Right renal cortex interstitium (tissue), 3 donors: ENCODE measurements around the gene OPRM1. TPM values are rescaled to one million over a fixed set of nuclear protein-coding genes. Genes with fewer than 3 reads are reported as not detected.
"Not testable (repeated sequence)": the region's sequence is repeated elsewhere in the genome, so short reads cannot be mapped to it uniquely, and the experiment has no call there.

Experiments used
- DNase-seq, 3 donors: peaks; one replicate each; pipeline ENCODE4 v3.0.0-alpha.2; 2013; ENCODE audit warnings: low read depth in 3 of 3, low spot score in 2 of 3
- polyA plus RNA-seq, 3 donors: library from polyadenylated mRNA; unstranded; fragments of 120-200 nt; gene quantifications; one replicate each; pipeline ENCODE4 v1.2.1, GENCODE V29; 2013; ENCODE audit not compliant: insufficient read length in 3 of 3

OPRM1 gene
- polyA plus RNA-seq, 3 donors: not detected

DNA sequence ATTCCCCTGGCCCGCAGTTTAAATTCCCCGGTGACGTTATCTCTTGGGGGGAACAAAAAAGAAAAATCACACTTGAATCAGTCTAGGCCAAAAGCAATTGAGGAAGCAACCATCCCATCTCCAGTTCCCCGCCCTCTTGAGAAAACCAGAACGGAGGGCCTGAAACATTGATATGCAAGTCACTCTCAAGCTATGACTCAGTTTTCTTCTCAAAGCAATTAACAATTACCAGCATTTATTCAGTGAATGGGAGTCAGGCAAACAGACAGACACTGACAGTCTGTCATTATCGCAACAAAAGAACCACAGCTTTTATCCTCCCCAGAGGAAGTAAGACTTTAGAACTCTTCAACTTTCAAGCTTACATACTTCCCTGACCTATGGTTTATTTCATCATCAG is 100.9 kb downstream of the OPRM1 start:
- no peak for DNase-seq

DNA sequence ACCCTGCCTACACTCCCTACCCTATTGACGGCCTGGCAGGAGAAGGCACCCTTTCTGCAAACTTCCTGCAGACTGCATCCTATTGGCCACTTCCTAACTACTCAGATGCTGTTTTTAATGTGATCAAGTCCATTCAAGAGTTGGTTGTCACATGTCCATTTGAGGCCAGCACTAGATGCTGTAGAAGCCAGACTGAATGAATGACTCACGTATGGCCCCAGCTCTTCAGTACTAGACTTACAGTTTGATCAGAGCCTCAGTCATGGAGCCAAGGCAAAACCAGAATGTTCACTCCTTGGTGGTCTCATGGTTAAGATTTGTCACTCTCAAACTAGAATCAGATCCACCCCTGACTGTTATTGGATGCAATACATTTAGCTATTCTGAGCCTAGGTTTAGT is 101.7 kb downstream of the OPRM1 start:
- no peak for DNase-seq

DNA sequence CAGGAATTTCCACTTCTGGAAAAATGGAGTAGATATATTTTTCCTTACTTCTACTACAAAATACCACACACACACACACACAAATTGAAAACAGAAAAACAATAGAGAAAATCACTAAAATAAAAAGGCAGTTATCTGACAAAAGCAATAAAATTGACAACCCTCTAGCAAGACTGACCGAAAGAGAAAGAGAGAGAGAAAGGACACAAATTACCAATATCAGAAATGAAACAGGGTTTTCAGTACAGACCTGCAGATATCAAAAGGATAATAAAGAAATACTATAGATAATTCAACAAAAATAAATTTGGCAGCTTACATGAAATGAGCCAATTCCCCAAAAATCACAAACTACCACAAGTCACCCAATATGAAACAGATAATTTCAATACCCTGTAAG is 104.7 kb downstream of the OPRM1 start:
- no peak for DNase-seq

DNA sequence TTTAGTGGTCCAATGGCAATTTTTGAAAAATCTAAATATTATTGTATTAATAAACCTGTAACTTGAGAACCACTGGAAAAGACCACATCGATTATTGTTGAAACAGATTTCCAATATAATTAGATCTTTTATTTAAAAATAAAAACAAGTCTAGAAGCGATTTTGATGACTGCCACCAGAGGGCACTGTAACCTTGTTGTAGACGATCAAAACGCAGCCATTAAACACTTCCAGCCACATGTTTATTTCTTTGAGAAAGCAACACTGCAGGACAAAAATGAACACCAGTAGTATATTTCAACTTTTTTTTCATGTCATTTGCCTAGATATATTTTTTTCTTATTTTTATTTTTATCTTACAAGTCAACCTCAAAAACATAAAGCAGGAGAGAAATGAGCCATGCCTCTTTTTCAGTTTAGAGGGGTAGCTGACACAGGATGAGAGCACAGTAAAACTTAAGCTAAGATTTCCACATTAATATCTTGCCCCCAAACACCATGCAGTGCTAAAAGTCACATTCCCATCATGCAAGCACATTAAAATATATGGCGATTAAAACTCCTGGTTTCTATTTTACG is 115.4 kb downstream of the OPRM1 start:
- DNase-seq: peak in 2 of 3 donors; percentile 34 to 40

DNA sequence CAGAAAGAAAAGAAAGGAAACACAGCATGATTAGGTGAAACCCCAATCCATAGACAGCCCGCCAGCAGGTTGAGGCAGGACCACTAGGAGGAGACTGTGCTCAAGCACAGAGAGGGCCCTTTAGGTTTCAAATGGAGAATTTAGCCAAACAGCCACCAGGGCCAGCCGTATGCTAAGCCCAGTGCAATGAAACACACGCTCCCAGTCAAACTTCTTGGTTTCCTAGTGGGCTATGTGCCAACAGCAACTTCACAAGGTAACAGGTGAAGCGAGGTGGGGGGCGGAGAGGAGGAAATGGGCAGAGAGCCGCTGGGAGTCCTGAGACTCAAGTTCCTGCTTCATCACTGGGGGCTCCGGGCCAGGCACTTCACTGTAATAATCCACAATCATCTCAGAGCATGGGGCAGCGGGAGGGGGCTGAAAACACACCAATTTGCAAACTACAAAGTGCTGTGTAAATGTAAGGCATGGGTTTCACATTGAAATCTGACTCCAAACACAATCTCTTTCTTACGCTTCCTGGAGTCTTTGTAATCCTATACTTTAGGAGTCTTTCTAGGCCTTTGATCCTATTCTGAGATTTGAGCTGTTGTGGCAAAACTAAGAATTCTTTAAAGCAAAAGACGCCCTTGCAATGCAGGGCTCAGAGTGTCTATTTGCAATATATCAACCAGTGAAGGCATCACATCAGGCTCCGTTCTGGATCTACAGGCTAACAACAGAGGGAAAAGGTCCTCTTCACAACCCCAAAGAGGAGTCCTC is 117.3 kb downstream of the OPRM1 start:
- DNase-seq: peak in 2 of 3 donors; percentile 54 to 66

DNA sequence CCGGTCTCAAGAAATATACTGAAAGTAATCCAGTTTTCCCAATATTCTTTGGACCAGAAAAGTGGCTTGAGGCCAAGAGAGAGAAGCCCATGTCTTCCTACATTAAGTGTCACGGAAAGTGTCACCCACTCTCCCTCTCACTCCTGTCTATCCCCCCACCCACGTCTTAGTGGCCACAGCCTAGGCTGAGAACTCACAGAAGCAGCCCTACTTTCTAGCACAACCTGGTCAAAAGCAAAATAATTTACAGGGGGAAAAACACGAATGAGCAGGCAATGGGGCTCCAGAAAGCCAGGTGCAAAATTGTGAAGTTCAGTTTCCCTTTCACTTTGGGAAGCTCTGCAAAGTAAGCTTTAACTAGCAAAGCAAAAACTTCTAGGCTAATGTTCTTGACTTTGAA is 118.0 kb downstream of the OPRM1 start:
- DNase-seq: no peak

DNA sequence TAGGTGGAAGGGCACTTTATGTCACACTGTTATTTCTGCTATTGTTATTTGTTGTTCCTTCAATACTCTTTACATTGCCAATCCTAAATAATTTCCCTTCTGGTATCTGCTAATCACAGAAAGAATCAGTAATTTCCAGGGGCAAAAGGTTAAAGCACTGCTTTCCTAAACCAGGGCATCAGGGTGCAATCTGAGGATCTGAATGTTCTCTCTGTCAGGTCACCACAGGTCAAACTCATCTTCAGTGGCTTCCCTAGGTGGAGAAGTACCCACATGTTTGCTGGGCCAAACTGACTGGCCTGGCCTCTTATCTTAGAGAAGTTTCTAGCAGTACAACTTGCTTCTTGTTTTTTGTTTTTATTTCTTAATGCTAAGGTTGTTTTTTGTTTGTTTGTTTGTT is 118.7 kb downstream of the OPRM1 start:
- no peak for DNase-seq

DNA sequence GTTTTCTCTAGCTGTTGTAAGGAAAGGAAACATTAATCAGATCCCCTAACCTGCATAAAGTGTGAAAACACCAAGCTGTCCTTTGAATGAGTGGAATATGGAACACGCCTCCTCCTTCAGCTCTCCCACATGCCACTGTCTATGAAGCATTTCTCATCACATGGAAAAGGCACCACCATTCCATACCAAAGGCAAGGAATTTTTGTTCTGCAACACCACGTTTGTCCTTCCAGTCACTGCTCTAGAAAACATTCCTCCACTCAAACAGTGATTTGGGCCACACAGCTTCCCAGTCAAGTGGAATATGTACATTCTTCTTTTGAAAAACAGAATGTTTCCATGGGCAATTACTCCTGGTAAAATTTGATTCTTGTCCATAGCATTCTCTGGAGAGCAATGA is 120.1 kb downstream of the OPRM1 start:
- DNase-seq: no peak

DNA sequence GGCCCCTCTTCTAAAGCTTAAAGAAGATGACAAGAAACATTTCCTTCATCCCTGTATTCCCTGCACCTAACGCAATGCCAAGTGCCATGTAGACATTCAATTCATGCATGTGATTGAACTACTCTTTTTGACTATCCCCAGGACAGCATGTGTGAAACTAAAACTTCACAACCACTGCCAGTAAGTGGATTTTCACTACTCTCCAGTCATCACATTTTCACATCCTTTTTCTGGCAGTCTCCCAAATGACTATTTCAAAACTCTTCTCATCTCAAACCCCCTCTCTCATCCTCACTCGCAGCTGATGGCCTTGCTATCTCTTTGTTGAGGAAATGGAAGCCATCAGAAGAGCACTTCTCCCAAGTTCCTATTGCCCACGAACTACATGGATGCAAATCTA is 122.6 kb downstream of the OPRM1 start:
- no peak for DNase-seq

DNA sequence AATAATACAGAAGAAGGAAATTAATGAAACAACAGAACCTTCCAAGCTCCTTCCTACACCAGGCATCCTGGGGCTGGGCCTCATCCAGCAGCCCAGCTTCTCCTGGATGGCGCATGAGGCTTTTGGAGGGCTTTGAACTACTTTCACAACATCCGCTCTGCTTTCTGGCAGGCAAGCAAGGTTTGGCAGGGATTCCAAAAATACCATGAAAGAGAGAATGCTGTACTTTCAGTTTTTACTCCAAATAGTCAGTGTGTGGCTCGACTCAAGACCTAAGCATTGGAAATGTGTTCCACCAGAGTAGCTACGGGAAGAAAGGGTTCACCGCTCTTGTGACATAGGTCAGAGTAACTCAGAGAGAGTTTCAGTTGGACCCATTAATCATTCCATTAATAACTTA is 125.4 kb downstream of the OPRM1 start:
- no peak for DNase-seq

DNA sequence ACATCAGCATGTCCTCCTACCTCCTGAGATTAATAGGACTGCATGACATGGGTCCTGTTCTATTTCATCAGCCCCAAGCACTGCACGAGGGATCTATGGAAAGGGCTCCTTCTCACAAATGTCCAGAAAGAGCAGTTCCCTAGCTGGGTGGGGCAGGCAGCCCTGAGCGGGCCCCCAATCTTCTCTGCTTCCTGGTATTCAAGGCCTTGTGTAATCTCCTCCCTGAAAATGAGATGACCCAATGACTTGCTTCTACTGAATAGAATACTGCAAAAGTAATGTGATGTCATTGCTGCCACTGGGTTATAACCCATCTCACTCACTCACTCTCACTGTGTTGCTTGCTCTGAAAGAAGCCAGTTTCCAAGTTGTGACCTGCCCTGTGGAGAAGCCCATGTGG is 126.4 kb downstream of the OPRM1 start:
- no peak for DNase-seq

DNA sequence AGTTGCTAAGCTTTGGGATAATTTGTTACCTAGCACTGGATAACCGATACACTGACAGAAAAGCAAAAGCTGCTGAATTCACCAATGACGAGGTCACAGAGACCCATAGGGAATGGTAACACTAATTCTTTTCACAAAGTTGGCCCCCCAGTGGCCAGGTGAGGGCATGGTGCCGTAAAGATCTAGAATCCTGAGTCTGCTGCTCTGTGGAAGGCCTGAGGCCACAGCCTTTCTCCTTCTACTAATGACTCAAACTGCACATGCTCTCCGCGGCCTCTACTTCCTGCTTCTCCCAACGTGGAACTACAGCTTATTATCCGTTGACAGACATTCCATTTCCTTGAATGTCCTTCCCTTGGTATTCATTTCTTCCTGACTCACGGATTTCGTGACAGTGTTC is 127.1 kb downstream of the OPRM1 start:
- no peak for DNase-seq

DNA sequence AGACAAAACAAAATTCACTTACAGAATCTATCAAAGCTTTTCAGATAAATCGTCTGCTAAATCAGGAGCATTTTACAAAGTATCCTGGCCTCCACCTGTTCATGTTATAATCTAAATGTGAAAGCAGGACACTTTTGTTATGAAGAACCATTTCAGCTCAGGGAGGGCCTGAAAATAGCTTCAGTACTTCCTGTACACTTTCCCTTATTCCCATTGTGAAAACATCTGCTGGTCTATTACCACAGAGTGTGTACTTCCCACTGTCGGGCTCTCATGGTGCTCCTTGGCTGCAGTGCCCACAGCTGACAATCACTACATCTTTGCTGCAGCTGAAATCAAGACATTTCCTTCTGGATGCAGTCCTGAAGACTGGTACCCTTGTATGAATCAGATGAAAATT is 128.1 kb downstream of the OPRM1 start:
- no peak for DNase-seq

DNA sequence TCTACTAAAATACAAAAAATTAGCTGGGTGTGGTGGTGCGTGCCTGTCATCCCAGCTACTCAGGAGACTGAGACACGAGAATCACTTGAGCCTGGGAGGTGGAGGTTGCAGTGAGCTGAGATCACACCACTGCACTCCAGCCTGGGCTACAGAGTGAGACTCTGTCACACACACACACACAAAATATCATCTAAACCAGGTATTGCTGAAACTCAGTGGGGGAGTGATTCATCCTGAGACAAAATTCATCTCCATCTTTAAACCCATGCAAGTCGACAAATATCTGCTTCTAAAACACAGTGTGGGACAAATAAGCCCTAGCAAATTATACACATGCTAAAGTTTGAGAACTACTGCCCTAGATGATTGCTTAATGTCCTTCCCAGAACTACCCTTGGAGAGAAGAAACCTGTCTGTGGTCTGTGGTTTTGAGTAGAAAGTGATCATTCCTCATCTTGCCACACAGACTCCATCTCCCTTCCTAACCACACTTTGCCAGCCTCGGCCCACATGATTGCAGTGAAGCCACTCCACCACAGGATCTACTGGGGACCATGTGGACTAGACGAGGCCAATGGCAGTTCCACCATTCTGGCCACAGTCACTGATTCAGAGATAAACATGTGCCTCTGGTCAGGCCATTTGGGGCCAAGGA is 130.3 kb downstream of the OPRM1 start:
- no peak for DNase-seq

DNA sequence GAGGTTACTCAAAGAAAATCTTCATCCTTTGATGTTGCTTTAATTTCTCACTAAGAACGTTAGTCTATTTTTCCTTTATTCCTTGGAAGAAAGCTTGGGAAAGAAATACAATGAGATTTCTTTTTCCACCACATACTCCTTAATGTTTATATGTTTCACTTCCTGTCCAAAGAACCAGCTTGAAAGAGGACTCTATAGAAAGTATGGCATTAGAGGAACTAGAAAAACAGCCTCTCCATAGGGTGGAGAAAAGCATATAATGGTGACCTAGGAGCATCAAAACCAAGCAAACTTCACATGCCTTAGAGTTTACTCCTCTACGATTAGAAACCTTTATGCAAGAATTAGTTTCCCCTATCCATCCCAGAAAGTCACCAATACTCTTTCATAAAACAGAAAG is 131.1 kb downstream of the OPRM1 start:
- no peak for DNase-seq

DNA sequence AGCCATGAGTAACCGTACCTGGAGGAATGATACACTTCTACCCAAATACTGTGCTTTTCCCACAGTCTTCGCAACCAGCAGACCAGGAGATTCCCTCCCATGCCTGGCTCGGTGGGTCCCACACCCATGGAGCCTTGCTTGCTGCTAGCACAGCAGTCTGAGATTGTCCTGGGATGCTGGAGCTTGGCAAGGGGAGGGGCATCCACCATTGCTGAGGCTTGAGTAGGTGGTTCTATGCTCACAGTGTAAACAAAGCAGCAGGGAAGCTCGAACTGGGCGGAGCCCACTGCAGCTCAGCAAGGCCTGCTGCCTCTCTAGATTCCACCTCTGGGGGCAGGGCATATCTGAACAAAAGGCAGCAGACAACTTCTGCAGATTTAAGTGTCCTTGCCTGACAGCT is 133.4 kb downstream of the OPRM1 start:
- DNase-seq: not testable (repeated sequence)

DNA sequence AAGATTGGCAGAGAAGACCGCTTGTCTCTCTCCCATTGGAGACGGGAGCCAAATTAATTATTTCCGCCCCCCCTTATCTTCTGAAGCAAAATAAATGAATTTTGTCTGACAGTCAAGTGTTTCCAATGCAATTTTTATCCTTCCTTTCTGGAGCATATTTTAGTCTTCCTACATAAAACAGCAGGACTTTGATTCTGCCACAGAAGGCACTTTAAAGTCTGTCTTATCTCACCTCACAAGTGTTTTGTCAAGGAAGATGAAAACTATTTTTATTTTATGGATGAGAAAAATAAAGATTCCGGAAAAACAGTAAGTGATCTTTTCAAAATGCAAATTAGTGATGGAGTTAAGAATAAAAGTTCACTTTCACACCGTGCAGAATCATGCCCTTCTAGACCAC is 140.4 kb downstream of the OPRM1 start:
- no peak for DNase-seq

DNA sequence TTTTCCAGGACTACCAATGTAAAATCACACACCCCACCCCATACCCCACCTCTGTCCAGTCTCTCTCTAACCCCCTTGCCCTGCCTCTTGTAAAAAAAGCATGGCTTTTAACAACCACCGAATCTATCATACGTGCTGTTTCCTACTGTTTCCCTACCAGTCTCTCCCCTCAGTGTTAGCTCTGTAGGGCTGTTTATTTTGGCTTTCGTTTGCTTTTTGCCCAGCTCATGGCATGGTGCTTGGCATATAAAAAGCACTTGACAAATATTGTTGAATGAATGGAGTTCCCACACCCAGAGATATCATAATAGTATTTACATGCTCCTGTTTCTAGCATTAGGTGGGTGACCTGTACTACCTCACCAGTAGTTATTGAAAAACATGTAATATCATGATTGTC is 148.2 kb downstream of the OPRM1 start:
- no peak for DNase-seq

DNA sequence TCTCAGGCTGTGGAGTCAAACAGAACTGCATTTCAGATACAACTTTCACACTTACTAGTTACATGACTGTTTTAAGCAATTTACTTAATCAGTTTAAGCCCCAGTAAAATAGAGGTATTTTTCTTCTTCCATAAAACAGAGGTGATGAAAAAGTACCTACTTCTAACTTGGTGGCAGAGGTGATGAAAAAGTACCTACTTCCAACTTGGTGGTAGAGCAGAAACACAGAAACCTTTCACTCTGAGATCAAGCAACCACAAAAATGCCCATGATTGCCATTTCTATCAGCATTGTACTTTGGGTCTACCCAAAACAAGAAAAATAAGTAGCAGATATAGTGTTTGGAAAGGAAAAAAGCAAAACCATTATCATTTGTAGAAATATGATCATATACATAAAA is 148.7 kb downstream of the OPRM1 start:
- DNase-seq: no peak

DNA sequence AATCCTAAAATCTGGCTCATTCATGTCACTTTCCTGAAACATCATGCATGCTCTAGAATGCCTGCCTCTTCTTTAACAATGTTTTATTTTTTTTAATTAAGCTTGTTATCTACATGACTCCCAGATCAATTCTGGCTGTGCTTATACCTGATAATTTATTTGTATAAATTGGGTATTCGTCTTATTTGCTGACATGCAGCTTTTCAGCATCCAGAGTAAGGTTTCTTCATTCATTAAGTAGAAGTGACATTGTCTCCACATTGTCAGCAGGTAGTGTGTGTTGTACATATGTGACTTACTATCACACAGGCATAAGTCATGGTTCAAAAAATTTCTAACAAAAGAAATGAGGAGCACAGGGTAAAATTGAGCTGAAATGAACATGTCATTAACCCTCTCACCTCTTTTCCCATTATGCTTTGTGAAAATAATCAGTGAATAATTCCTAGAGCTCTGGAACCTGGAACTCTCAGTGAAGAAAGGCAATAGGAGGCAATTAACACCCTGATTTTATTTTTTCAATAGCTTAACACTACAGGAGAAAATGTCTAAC is 157.4 kb downstream of the OPRM1 start:
- DNase-seq: no peak

DNA sequence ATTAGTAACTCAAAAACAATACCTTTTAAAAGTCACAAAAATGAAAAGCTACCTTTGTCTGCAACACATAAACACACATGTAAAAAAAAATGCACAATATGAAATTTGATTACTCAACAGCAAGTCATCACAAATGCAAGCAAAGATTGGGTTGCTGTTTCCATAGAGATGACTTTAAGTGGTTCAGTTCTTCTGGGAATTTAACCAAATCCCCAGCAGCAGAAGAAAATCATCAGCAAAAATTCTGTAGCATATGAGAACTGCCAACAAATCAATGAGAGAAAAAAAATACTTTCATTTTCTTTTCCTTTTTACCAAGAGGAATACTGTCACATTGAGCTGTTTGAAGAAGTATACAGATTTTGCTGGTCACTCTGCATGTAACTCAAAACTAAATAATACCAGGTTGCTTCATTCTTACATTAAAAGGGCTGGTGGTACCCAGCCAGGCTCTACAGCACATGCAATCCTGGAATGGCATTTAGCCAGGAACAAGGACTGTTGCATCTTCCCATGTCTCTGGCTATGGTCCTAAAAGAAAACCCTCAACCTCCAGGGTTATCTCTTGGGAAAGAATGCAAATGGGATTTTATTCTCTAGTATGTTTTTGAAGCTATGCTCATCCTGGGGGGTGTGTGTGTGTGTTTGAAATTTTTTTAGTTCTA is 158.3 kb downstream of the OPRM1 start:
- DNase-seq: no peak
